HCT116 (cell line): ENCODE measurements around the gene SH3GL2.

Experiments used
- EZH2 ChIP-seq: fragments of 200-600 bp; sonication (generic); IDR thresholded peaks from 2 replicates; pipeline ENCODE4 v1.6.1; 2017; ENCODE audit warnings: antibody characterized with exemption, mixed run types
- FOSL1 ChIP-seq: IDR thresholded peaks from 2 replicates; pipeline ENCODE4 v1.6.1; 2012; ENCODE audit warnings: low read depth
- JUND ChIP-seq: IDR thresholded peaks from 2 replicates; pipeline ENCODE4 v1.6.1; 2012
- POLR2A ChIP-seq: IDR thresholded peaks from 2 replicates; pipeline ENCODE4 v1.7.0; 2011; ENCODE audit warnings: borderline replicate concordance; ENCODE audit not compliant: insufficient read depth, insufficient read length; ENCODE audit errors: extremely low read depth
- RAD21 ChIP-seq: IDR thresholded peaks from 2 replicates; pipeline ENCODE4 v1.6.1; 2012; ENCODE audit warnings: low read depth, mild to moderate bottlenecking
- SRF ChIP-seq: IDR thresholded peaks from 2 replicates; pipeline ENCODE4 v1.6.1; 2012; ENCODE audit warnings: low read depth
- YY1 ChIP-seq: IDR thresholded peaks from 2 replicates; pipeline ENCODE4 v1.6.1; 2011; ENCODE audit warnings: low read length, low read depth, moderate library complexity, mild to moderate bottlenecking; ENCODE audit not compliant: insufficient replicate concordance; ENCODE audit errors: extremely low read depth
- TF ChIP-seq, protein P1 (sequence below), 3 experiments: fragments of 200-600 bp in 1 of 3; sonication (generic) in 1 of 3; IDR thresholded peaks in 2 of 3; conservative IDR thresholded peaks in 1 of 3; 2 replicates each; pipeline ENCODE4 v1.5.1; 2012 to 2017; ENCODE audit warnings: low read depth in 2 of 3, low read length in 2 of 3, antibody characterized with exemption in 1 of 3, borderline replicate concordance in 1 of 3, control low read depth in 1 of 3, mild to moderate bottlenecking in 1 of 3, mixed read lengths in 1 of 3, mixed run types in 1 of 3, moderate library complexity in 1 of 3; ENCODE audit not compliant: insufficient read depth in 1 of 3

- TF ChIP-seq EZH2 (no peak), RAD21 (no peak), POLR2A (no peak), SRF (no peak), JUND (no peak), YY1 (no peak), FOSL1 (no peak)
- TF ChIP-seq, protein P1, sequence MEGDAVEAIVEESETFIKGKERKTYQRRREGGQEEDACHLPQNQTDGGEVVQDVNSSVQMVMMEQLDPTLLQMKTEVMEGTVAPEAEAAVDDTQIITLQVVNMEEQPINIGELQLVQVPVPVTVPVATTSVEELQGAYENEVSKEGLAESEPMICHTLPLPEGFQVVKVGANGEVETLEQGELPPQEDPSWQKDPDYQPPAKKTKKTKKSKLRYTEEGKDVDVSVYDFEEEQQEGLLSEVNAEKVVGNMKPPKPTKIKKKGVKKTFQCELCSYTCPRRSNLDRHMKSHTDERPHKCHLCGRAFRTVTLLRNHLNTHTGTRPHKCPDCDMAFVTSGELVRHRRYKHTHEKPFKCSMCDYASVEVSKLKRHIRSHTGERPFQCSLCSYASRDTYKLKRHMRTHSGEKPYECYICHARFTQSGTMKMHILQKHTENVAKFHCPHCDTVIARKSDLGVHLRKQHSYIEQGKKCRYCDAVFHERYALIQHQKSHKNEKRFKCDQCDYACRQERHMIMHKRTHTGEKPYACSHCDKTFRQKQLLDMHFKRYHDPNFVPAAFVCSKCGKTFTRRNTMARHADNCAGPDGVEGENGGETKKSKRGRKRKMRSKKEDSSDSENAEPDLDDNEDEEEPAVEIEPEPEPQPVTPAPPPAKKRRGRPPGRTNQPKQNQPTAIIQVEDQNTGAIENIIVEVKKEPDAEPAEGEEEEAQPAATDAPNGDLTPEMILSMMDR (IDR thresholded peaks at IDR 0.05 in 2 of 3, conservative IDR thresholded peaks at IDR 0.05 in 1 of 3; ENCODE audit: borderline replicate concordance in 1 of 3, insufficient read depth in 1 of 3, low read depth in 2 of 3, low read length in 2 of 3): no peak
These were observed 46.4 kb upstream of the SH3GL2 start for GRCh38 chr9:17532461-17532860.
